Central memory CD8-positive, alpha-beta T cell (primary cell): ENCODE data around the gene NDOR1.

Source experiments
- ATAC-seq: fragments of 150-1000 bp; cut with Tn5 transposase; replicated peaks from 2 replicates; pipeline ENCODE4 v1.10.0; 2022; ENCODE audit warnings: mild to moderate bottlenecking, moderate FRiP score, moderate number of reproducible peaks; ENCODE audit not compliant: poor library complexity, severe bottlenecking; ENCODE audit errors: extremely low read depth
- DNase-seq, 2 donors: peaks; one replicate each; pipeline ENCODE4 v3.0.0; 2021; ENCODE audit warnings: low spot score in 2 of 2
- H3K27ac Mint-ChIP-seq: one replicate; pipeline ENCODE4 v1.8.0; 2022; ENCODE audit warnings: low read depth, mild to moderate bottlenecking, moderate library complexity, mixed read lengths
- H3K27me3 Mint-ChIP-seq: one replicate; pipeline ENCODE4 v1.8.0; 2022; ENCODE audit warnings: mixed read lengths
- H3K36me3 Mint-ChIP-seq: one replicate; pipeline ENCODE4 v1.8.0; 2022; ENCODE audit warnings: mild to moderate bottlenecking, moderate library complexity, mixed read lengths; ENCODE audit not compliant: insufficient read depth
- H3K4me1 Mint-ChIP-seq: one replicate; pipeline ENCODE4 v1.8.0; 2022; ENCODE audit warnings: mixed read lengths
- H3K4me3 Mint-ChIP-seq: one replicate; pipeline ENCODE4 v1.8.0; 2022; ENCODE audit warnings: mild to moderate bottlenecking, moderate library complexity, mixed read lengths
- H3K9me3 Mint-ChIP-seq: one replicate; pipeline ENCODE4 v1.8.0; 2022; ENCODE audit warnings: mixed read lengths

The NDOR1 gene

GRCh38 chr9:137225699-137226331 lies 20.3 kb downstream of the NDOR1 start:
- Mint-ChIP-seq H3K27ac (no peak overlapping the region), H3K36me3 (peaks cover 6% of the 10 kb centered on the region), H3K27me3 (peaks cover 9% of the 10 kb centered on the region), H3K4me1 (peaks cover 6% of the 10 kb centered on the region), H3K4me3 (no peak overlapping the region), H3K9me3 (no peaks in the 10 kb centered on the region)
- DNase-seq, result no peak
- no peak for ATAC-seq

DNA sequence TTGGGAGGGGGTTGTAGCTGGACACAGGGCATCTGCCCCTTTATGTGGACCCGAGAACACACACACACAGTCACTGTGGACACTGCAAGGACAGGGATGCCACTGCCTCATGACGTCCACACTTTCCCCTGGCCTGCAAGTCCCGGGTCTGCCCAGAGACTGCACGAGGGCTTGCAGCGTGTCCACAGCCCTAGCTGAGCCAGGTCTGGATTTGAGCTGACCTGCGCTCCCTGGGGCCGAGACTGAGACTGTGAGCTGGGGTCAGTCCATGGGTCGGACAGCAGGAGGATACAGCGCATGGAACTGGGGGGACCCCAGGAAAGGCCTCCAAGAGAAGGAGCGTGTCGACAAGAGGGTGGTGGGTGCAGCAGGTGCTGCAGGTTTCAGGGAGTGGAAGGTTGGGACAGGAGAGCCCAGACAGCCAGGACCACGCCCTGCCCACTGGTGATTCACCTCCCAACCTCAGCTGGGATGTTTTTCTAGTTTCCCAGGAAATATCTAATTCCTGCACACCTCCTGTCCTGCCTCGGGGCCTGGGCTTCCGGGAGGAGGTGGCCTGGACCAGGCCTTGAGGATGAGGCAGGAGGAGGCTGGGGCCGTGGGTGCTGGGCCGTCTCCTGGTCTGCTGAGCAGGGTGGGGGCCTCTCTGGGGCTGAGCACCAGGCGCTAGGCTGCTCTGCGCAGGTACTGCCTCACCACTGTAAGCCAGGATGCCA lies 21.0 kb downstream of the NDOR1 start:
- no peak overlapping the region for H3K4me3 Mint-ChIP-seq
- DNase-seq, result no peak
- no peak overlapping the region for H3K27ac Mint-ChIP-seq
- ATAC-seq, result no peak
- peaks cover 9% of the 10 kb centered on the region for H3K27me3 Mint-ChIP-seq
- no peaks in the 10 kb centered on the region for H3K9me3 Mint-ChIP-seq
- peaks cover 6% of the 10 kb centered on the region for H3K4me1 Mint-ChIP-seq
- H3K36me3 Mint-ChIP-seq, result peaks cover 6% of the 10 kb centered on the region

DNA sequence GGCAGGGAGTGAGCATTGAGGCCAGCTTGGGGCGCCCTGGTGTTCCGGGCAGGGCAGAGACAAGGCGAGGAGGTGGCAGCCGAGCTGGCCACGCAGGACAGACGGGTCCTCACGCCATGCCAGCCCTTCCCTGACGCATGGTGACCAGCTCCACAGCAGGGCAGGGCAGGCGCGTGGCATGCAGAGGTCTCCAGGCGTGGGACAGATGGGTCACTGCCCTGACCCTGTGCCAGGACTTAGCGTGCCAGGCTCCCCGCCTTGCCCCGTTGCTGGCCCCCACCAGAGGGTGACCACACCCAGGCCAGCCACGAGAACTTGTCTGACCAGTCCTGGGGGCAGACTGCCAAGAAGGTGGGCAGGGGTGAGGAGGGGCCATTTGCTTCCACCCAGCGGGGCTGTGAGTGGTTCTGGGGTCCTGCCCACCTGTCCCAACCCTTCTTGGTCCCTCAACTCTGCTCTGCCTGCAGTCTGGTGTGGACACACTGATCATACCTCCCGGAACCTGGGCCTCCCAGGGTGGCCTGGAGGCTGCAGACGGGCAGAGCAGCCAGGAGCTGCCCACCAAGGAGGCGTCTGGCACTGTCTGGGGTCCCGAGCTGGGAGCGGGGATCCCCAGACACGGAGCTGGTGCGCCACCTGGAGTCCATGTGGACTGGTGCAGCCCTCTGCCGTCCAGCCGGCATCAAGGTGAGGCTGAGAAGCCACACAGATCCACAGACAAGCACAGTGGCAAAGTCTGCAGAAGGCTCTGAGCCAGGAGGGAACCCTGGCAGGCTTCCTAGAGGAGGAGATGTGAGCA lies 21.8 kb downstream of the NDOR1 start, which contains the start of gene RNF224:
TSS of gene RNF224 (plus strand) at position 449 of the 799 bp plus-strand sequence. CDS start 834 bp downstream, outside the sequence.
- H3K27ac Mint-ChIP-seq, result no peak within 1 kb of the TSS
- peaks cover 6% of the 10 kb centered on the region for H3K4me1 Mint-ChIP-seq
- H3K4me3 Mint-ChIP-seq, result no peak within 1 kb of the TSS
- H3K27me3 Mint-ChIP-seq, result peaks cover 9% of the 10 kb centered on the region
- peaks cover 6% of the 10 kb centered on the region for H3K36me3 Mint-ChIP-seq
- ATAC-seq, result peak; percentile 41
- H3K9me3 Mint-ChIP-seq, result no peaks in the 10 kb centered on the region
- DNase-seq, result peak; percentile 71 to 76

GRCh38 chr9:137227853-137228505 lies 22.5 kb downstream of the NDOR1 start:
- no peak overlapping the region for H3K4me3 Mint-ChIP-seq

DNA sequence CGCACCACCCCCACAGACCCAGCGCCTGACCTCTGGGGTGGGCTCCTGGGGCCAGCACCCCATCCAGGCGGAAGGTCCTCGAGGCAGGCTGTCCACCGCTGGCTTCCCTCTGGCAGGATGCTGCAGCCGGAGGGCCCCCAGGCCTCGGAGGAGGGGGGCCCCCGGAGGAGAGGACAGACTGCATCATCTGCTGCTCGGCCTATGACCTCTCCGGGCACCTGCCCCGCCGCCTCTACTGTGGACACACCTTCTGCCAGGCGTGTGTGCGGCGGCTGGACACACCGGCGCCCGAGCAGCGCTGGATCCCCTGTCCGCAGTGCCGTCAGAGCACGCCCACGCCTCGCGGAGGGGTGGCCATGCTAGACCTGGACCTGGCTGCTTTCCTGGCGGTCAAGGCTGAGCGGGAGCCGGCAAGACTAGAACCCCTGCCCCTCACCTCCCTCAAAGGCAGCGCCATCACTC lies 23.0 kb downstream of the NDOR1 start:
- H3K4me3 Mint-ChIP-seq, result no peak overlapping the region
- no peak for ATAC-seq
- H3K4me1 Mint-ChIP-seq, result peaks cover 6% of the 10 kb centered on the region
- no peak overlapping the region for H3K27ac Mint-ChIP-seq
- DNase-seq, result no peak
- H3K36me3 Mint-ChIP-seq, result peaks cover 1% of the 10 kb centered on the region
- H3K27me3 Mint-ChIP-seq, result peaks cover 9% of the 10 kb centered on the region
- H3K9me3 Mint-ChIP-seq, result no peaks in the 10 kb centered on the region

More at GRCh38 chr9:137227853-137228505, 22.5 kb downstream of the NDOR1 start:
- Mint-ChIP-seq H3K36me3 (peaks cover 3% of the 10 kb centered on the region), H3K4me1 (peaks cover 6% of the 10 kb centered on the region), H3K9me3 (no peaks in the 10 kb centered on the region), H3K27ac (no peak overlapping the region), H3K27me3 (peaks cover 9% of the 10 kb centered on the region)
- ATAC-seq, result no peak
- no peak for DNase-seq

- H3K27ac Mint-ChIP-seq, result no peak overlapping the region
- peaks cover 6% of the 10 kb centered on the region for H3K4me1 Mint-ChIP-seq
- no peaks in the 10 kb centered on the region for H3K9me3 Mint-ChIP-seq
- peaks cover 1% of the 10 kb centered on the region for H3K36me3 Mint-ChIP-seq
- ATAC-seq (no peak), DNase-seq (no peak)
- peaks cover 9% of the 10 kb centered on the region for H3K27me3 Mint-ChIP-seq
- no peak overlapping the region for H3K4me3 Mint-ChIP-seq
Observed at GRCh38 chr9:137228968-137229896, 23.7 kb downstream of the NDOR1 start.

DNA sequence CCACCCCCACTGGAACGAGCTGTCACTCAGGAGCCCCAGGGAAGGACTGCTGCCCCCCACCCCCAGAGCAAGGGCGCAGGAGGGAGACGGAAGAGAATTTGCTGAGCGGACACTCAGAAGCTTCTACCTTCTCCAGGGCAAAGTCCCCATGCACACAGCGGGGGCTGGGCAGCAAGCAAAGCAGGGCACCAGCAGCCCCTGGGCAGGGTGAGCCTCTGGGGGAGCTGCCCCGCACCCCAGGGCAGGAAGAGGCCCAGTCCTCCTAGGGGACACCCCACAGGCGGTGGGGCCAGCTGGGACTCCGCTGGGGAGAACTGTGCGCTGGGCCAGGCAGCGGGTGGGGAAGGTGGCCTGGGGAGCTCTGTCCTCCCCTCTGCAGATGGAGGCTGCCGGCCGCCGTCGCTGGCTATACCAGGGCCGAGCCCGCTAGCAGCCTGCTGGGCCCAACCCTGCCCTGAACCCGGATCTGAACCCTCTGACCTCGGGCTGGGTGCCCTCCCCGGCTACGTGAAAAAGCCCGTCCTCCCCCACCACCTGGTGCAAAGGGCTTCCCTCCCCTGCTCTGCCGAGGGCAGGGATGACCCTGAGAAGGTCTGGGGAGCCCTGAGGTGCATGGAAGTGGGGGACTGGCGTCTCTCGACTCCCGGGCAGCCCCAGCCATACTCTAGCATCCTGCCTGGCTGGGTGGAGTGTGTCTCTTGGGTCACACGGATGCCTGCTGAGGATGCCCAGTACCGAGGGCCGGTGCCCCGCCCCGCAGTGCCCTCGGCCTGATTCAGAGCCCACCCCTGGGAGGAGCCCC lies 24.6 kb downstream of the NDOR1 start:
- H3K27ac Mint-ChIP-seq, result no peak overlapping the region
- no peak for ATAC-seq
- peaks cover 15% of the 10 kb centered on the region for H3K27me3 Mint-ChIP-seq
- no peak for DNase-seq
- H3K4me1 Mint-ChIP-seq, result peaks cover 6% of the 10 kb centered on the region
- no peak overlapping the region for H3K4me3 Mint-ChIP-seq
- no peaks in the 10 kb centered on the region for H3K9me3 Mint-ChIP-seq
- H3K36me3 Mint-ChIP-seq, result peaks cover 1% of the 10 kb centered on the region

DNA sequence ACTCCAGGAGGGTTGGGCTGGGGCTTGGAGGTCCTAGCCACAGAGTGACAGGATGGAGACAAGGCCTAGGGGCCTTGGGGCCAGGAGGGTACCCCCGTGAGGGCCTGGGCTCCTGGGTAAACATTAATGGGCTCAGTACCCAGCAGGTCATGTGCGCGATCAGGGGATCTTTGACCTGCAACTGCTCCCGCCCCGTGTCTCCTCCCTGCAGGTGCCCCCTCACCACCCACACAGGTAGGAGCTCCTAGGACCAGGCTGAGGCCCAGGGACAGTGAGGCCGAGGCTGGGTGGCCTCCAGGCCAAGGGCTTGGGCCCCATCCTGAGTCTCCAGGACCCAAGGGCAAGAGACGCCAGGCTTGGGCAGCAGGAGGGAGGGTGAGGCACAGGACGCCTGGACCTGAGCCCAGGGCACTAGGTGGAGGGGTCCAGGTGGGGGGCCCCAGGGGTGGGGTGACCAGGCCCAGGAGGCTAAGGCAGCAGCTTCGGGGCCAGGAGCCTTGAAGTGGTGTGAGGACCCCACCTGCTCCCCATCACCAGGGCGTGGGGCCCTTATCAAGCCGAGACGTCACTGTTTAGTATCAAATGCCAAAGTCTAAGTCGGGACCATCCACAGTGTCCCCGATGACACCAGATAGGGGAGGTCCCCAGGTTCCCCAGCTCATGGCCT lies 25.3 kb downstream of the NDOR1 start, which contains the start of gene SLC34A3:
TSS of gene SLC34A3 (plus strand) at position 197 of the 667 bp plus-strand sequence. CDS start 802 bp downstream, outside the sequence.
- Mint-ChIP-seq H3K9me3 (no peaks in the 10 kb centered on the region), H3K27ac (no peak within 1 kb of the TSS), H3K4me1 (peaks cover 6% of the 10 kb centered on the region), H3K27me3 (peaks cover 17% of the 10 kb centered on the region), H3K4me3 (no peak within 1 kb of the TSS), H3K36me3 (peaks cover 1% of the 10 kb centered on the region)
- no peak for DNase-seq
- ATAC-seq, result no peak

DNA sequence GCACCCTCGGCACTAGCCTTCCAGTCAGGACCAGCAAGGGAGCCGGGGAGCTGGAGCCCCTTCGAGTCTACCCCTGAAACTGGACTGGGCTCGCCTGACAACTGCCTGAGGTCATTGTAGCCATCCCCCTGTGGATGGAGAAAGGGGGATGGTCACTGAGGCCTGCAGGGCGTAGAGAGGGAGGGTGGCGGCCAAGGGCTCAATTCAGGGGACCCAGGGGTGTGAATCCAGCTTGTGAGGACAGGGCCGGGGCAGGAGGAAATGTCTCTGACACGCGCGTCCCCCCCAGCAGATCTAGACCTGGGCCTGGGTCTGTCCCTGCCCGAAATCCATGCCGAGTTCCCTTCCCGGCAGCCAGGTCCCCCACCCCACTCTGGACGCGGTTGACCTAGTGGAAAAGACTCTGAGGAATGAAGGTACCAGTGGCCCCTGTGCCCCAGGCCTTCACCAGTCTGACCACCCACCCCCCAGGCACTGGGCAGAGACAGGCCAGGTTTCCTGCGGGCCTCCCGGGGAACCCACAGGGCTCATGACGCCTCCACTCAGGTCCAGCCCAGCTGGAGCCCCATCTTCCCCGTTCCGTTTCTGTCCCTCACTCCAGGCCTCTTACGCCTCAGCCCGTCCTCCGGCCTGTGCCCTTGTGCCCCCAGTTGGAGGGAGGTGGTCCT lies 26.0 kb downstream of the NDOR1 start:
- no peak overlapping the region for H3K27ac Mint-ChIP-seq
- DNase-seq (no peak), ATAC-seq (no peak)
- H3K27me3 Mint-ChIP-seq, result peaks cover 17% of the 10 kb centered on the region
- H3K36me3 Mint-ChIP-seq, result peaks cover 1% of the 10 kb centered on the region
- H3K4me1 Mint-ChIP-seq, result peaks cover 6% of the 10 kb centered on the region
- no peaks in the 10 kb centered on the region for H3K9me3 Mint-ChIP-seq
- H3K4me3 Mint-ChIP-seq, result no peak overlapping the region

GRCh38 chr9:137232101-137232500 lies 26.6 kb downstream of the NDOR1 start:
- H3K9me3 Mint-ChIP-seq, result no peaks in the 10 kb centered on the region
- H3K36me3 Mint-ChIP-seq, result peaks cover 1% of the 10 kb centered on the region
- H3K4me1 Mint-ChIP-seq, result peaks cover 6% of the 10 kb centered on the region
- peaks cover 17% of the 10 kb centered on the region for H3K27me3 Mint-ChIP-seq
- no peak for DNase-seq
- no peak overlapping the region for H3K27ac Mint-ChIP-seq
- no peak overlapping the region for H3K4me3 Mint-ChIP-seq
- ATAC-seq, result no peak
